Daoy (cell line): ENCODE data around the gene CIITA. TPM values are rescaled to one million over a fixed set of nuclear protein-coding genes. Genes with fewer than 3 reads are reported as not detected.

ENCODE experiments used
- DNase-seq: peaks from one replicate; pipeline ENCODE4 v3.0.0-alpha.2; 2015; ENCODE audit warnings: low read depth
- total RNA-seq: library from RNA; depleted of rRNA; stranded (reverse); fragments of >200 nt; shearing (Covaris generic); gene quantifications from 2 replicates; pipeline ENCODE4 v1.2.3, GENCODE V29; 2014

The CIITA gene
- total RNA-seq, 1 experiment from 2014 or later = not detected

- DNase-seq = no peak
These were observed 25.5 kb upstream of the CIITA start for GRCh38 chr16:10851512-10851911.

GRCh38 chr16:10852286-10852685 lies 24.7 kb upstream of the CIITA start:
- no peak for DNase-seq

DNA sequence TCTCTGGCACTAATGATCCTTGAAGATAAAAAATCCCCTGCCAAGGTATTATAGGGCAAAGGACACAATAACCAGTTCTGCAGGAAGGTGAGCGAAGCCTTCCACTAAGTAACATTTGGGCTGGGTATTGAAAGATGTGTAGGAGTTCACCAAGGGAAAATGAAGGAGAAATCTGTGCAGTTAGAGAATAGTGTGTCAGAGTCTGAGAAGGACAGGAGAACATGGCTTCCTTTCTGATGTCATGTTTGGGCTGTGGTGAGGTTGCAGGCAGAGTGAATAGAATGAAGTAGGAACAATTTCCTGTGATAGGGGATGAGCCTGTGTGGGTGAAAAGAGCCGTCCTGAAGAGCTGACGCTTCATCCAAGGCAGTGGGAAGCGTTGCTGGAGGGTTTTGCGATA lies 24.1 kb upstream of the CIITA start:
- no peak for DNase-seq

GRCh38 chr16:10856042-10856441 lies 21.0 kb upstream of the CIITA start:
- DNase-seq = no peak

GRCh38 chr16:10858203-10858602 lies 18.8 kb upstream of the CIITA start:
- DNase-seq = no peak

DNA sequence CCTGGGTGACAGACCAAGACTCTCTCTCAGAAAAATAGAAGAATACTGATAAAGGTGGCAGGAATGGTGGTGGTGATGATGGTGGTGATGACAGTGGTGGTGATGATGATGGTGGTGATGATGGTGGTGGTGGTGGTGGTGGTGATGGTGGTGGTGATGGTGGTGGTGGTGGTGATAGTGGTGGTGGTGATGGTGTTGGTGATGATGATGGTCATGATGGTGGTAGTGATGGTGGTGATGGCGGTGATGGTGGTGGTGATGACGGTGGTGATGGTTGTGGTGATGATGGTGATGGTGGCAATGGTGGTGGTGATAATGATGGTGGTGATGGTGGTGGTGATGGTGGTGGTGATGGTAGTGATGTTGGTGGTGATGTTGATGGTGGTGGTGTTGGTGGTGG lies 18.0 kb upstream of the CIITA start:
- no peak for DNase-seq

DNA sequence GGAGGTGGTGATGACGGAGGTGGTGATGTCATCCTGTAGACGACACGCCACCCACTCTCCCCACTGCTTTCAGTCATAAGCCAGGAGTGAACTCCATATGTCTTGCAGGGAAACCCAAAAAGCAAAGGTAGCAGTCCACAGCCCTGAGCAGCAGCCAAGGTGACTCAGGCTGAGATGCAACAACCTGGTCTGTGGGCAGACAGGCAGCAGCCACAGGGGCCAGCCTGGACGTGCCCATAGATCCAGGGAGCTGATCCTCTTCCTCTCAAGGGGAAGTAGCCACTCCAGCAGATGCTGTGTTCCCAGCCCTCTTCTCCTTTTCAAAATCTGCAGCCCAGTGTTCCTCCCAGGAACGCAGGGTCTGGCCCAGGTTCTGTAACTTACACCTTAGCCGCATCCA lies 17.3 kb upstream of the CIITA start:
- DNase-seq = no peak

- peak; percentile 91 for DNase-seq
These were observed 14.6 kb upstream of the CIITA start for GRCh38 chr16:10862438-10862837.

GRCh38 chr16:10865991-10866966 lies 10.7 kb upstream of the CIITA start:
- no peak for DNase-seq

DNA sequence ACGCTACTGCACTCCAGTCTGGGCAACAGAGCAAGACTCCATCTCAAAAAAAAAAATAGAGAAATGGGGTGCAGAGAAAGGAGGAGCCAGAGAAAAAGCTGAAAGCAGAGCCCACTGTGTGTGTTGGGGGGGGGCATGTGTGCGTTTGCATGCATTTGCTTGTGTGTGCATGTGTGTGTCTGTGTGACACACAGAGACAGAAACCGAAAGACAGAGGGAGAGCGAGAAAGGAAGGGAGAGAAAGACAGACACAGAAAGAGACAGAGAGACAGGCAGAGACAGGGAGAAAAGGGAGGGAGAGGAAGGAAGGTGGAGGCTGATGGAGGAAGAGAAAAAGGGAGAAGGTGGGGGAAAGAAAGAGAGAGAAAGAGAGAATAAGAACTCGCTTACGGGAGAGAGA lies 9.8 kb upstream of the CIITA start:
- DNase-seq = no peak

DNA sequence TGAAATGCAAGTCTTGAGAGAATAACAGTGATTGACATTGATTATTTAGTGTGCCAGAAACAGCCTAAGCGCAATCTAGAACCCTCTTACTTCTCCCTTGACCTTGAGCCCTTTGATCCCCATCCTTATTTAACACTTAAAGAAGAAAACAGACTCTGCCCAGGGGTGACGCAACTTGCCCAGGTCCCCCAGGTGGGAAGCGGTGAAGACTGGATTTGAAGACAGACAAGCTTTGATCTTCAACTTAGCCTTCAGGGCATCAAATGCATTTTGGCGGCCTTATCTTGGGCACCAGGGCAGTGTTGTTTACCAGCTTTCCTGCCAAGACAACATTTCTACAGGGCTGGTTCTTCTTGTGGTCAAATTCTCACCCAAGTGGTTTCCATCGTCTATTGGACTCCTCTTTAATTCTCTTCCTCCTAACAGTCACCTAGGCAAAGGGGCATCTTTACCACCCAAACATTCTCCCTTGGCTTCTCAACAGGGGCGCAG lies 8.9 kb upstream of the CIITA start:
- no peak for DNase-seq

- DNase-seq = no peak
These were observed 8.2 kb upstream of the CIITA start for GRCh38 chr16:10868596-10869469.

DNA sequence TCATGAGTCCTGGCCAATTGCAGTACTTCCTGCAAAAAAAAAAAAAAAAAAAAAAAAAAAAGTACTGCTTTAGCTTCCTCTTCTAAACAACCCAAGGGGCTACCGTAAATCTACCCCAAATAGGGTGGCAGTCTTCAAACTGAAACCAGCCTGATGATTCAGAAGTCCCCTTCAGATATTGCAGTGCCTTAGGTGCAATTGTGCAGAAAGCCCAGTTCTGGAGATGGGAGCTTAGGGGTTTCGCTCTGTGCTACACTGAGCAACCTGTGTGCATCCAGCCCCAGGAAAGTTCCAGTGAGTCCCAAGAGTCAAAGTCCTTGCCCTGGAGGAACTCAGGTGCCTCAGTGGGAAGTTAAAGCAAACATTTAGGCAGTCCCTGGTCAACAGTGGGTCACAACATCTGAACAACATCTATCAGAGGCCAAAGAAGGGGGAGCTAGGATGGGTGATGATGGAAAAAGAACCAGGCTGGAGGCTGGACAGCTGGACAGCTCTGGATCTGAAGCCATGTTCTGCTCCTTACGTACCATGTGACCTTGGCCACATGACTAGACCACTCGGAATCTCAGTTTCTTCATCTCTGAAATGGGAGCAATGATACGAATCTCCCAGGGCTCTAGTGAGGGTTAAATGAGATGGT lies 6.7 kb upstream of the CIITA start:
- DNase-seq = no peak

- no peak for DNase-seq
These were observed 6.2 kb upstream of the CIITA start for GRCh38 chr16:10870808-10871156.

DNA sequence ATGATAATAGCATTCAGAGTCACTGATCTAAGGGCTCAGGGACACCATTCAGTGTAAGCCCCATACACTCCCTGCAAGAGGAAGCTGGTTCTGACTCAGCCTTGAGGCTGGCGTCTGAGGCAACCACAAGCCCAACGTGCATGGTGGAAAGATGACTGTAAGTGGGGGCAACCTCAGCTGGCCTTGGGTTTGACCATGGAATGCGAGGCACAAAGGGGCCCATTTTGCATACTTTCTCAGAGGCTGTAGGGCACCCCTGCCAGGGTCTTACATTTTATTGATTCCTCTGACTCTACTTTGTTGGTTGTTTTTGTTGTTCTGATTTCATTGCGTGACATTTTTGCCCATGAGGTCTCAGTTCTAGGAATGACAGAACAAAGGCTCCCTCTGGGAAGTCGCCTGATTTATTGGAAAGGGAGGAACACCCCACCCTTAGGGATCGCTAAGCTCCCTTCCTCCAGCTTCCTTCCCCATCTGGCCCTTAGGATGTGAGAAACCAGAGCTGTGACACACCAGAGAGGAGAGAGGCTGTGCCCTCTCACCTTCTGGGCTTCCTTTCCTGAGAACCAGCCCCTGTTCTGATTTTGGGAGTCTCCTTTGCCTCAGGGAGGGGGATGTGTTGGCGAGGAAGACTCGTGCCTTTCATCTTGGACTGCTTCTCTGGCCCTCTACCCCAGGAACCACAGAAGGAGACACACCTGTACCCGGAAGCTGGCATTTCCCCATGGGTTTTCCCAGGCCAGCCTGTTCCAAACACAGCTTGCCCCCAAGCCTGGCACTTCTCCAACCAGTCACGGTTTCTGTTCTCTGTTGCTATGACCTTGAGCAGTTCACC lies 5.6 kb upstream of the CIITA start:
- DNase-seq = peak; percentile 92

DNA sequence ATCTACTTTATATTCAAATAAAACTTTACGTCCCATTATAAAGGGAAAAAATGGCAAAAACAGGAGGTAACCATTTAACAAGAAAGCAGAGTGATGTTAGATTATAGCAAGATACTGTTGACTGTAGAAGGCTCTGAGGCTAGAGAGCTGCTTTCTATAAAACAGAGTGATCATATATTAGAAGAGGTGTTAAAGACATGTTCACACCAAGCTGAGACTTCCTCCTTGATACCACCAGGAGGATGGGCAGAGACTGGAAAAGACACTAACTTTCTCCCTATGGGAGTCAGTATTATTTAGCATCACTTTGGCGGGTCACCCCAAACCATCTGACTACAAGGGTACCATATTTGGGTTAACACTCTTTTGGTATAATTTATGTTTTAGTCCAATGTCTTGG lies 687 bp upstream of the CIITA start:
- DNase-seq = no peak

GRCh38 chr16:10877472-10877946 lies 507 bp downstream of the CIITA start:
- no peak for DNase-seq

DNA sequence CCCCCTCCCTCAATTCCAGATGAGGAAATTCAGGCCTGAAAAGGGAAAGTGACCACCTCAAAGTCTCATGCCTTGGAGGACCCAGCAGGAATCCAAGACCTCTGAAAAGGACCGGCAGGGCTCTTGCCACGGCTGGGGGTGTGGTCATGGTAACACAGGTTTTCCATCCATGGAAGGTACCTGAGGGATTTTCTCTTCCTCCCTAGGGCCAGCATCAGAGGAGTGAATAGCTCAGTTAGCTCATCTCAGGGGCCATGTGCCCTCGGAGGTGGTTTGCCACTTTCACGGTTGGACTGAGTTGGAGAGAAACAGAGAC lies 1.3 kb downstream of the CIITA start:
- no peak for DNase-seq

DNA sequence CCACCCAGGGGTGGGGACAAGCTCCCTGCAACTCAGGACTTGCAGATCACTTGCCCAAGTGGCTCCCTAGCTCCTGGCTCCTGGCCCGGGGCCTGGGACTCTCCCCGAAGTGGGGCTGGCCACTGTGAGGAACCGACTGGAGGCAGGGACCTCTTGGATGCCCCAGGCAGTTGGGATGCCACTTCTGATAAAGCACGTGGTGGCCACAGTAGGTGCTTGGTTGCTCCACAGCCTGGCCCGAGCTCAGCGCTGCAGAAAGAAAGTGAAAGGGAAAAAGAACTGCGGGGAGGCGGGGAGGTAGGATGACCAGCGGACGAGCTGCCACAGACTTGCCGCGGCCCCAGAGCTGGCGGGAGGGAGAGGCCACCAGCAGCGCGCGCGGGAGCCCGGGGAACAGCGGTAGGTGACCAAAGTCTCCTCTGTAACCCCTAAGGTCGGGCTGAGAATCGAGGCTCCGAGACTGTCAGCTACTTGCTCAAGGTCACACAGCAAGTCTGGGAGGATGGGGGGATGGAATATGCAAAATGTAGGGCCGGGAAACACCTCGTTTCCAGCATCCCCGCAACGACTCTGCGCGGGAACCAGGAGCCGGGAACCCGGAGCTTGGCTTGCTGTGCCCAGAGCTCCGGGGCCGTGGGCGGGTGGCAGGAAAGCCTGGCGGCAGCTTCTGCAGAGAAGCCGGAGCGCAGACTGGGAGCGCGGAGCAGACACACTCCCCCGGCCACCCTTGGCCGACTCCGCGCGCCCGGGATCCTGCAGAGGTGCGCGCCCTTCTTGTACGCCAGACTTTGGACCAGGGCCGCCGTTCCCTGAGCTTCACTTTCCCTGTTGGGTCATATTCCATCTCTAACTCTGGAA lies 1.9 kb downstream of the CIITA start:
- peak; percentile 38 for DNase-seq
